Keratinocyte (primary cell): ENCODE results near the gene LRFN4. TPM values are rescaled to one million over a fixed set of nuclear protein-coding genes. Genes with fewer than 3 reads are reported as not detected.

Experiments used
- DNase-seq: peaks from one replicate; pipeline ENCODE4 v3.0.0-alpha.2; 2011; ENCODE audit warnings: low read depth, missing footprints, low spot score
- FAIRE-seq: peaks from 2 replicates; lab custom pipeline; 2011; peaks lifted over from hg19 to GRCh38; lab: Jason Lieb, UNC
- H2AFZ ChIP-seq: 2 replicates; pipeline ENCODE4 v1.6.0; 2012; ENCODE audit warnings: low read length, control low read depth, inconsistent platforms; ENCODE audit not compliant: control insufficient read depth
- H3K27ac ChIP-seq: 2 replicates; pipeline ENCODE4 v1.5.1; 2011; ENCODE audit warnings: low read length; ENCODE audit not compliant: control insufficient read depth, insufficient read depth
- H3K27me3 ChIP-seq: 3 replicates; pipeline ENCODE4 v1.6.0; 2011; ENCODE audit warnings: low read length; ENCODE audit not compliant: control insufficient read depth, insufficient read depth; ENCODE audit errors: extremely low read depth
- H3K36me3 ChIP-seq, 2 experiments: 2 replicates in 1 of 2; 3 replicates in 1 of 2; pipeline ENCODE4 v1.5.1; 2011; ENCODE audit warnings: low read length in 2 of 2, mild to moderate bottlenecking in 1 of 2; ENCODE audit not compliant: control insufficient read depth in 2 of 2, insufficient read depth in 2 of 2; ENCODE audit errors: extremely low read depth in 1 of 2
- H3K4me1 ChIP-seq: 3 replicates; pipeline ENCODE4 v1.5.1; 2011; ENCODE audit warnings: low read length; ENCODE audit not compliant: control insufficient read depth, insufficient read depth; ENCODE audit errors: extremely low read depth
- H3K4me2 ChIP-seq: 3 replicates; pipeline ENCODE4 v1.6.0; 2011; ENCODE audit warnings: low read depth, low read length; ENCODE audit not compliant: control insufficient read depth, insufficient read depth; ENCODE audit errors: extremely low read depth
- H3K4me3 ChIP-seq, 3 experiments: fragments of 200-600 bp in 1 of 3; sonication (generic) in 1 of 3; 2 replicates in 2 of 3; 3 replicates in 1 of 3; pipeline ENCODE4 v1.5.1; 2011 to 2016; ENCODE audit warnings: low read length in 3 of 3, mild to moderate bottlenecking in 3 of 3, control low read depth in 2 of 3, inconsistent platforms in 1 of 3, low read depth in 1 of 3, mixed read lengths in 1 of 3, mixed run types in 1 of 3, moderate library complexity in 1 of 3; ENCODE audit not compliant: control insufficient read depth in 2 of 3, insufficient read depth in 2 of 3; ENCODE audit errors: extremely low read depth in 1 of 3
- H3K79me2 ChIP-seq: 2 replicates; pipeline ENCODE4 v1.6.0; 2012; ENCODE audit warnings: low read length; ENCODE audit not compliant: control insufficient read depth, insufficient read depth
- H3K9ac ChIP-seq: 3 replicates; pipeline ENCODE4 v1.6.0; 2011; ENCODE audit warnings: low read length; ENCODE audit not compliant: control insufficient read depth, insufficient read depth; ENCODE audit errors: extremely low read depth
- H3K9me1 ChIP-seq: 3 replicates; pipeline ENCODE4 v1.6.0; 2011; ENCODE audit warnings: low read length; ENCODE audit not compliant: control insufficient read depth, insufficient read depth; ENCODE audit errors: extremely low read depth
- H3K9me3 ChIP-seq: 2 replicates; pipeline ENCODE4 v1.5.1; 2012; ENCODE audit warnings: low read depth, low read length; ENCODE audit not compliant: control insufficient read depth
- H4K20me1 ChIP-seq: 3 replicates; pipeline ENCODE4 v1.6.0; 2011; ENCODE audit warnings: low read length; ENCODE audit not compliant: control insufficient read depth, insufficient read depth; ENCODE audit errors: extremely low read depth
- CTCF ChIP-seq, 3 experiments: IDR thresholded peaks in 1 of 3; conservative IDR thresholded peaks in 1 of 3; optimal IDR thresholded peaks in 1 of 3; 2 replicates in 2 of 3; 3 replicates in 1 of 3; pipeline versions ENCODE3 to v1.5.1; 2011; ENCODE audit warnings: low read length in 3 of 3, mild to moderate bottlenecking in 3 of 3, moderate library complexity in 2 of 3, control low read depth in 1 of 3, inconsistent platforms in 1 of 3; ENCODE audit not compliant: insufficient read depth in 2 of 3; ENCODE audit errors: extremely low read depth in 1 of 3
- EZH2 ChIP-seq: IDR thresholded peaks from one replicate; pipeline ENCODE4 v1.6.1; 2012; ENCODE audit warnings: inconsistent platforms, mild to moderate bottlenecking, low read length, moderate library complexity
- dilution Hi-C: fragments of 300-500 bp; cut with MboI; formaldehyde crosslinking; loops from one replicate; pipeline ENCODE4 v1.7.0; 2020; ENCODE audit warnings: low sequenced_read_pairs; ENCODE audit not compliant: extremely low pct_ligation_motif_present
- polyA plus RNA-seq, 5 experiments: library from polyadenylated mRNA; depleted of rRNA in 3 of 5; stranded (reverse) in 3 of 5; stranded (forward) in 1 of 5; unstranded in 1 of 5; fragments of >200 nt; gene quantifications; 1 replicate in 1 of 5; 2 replicates in 3 of 5; 3 replicates in 1 of 5; pipeline versions ENCODE4 v1.2.1 to v1.2.3, GENCODE V29; 2011 to 2012; ENCODE audit warnings: missing spikeins in 2 of 5, low read depth in 1 of 5, low replicate concordance in 1 of 5

LRFN4 gene
- polyA plus RNA-seq, 1 donor (not counting 4 experiments of a cell fraction or from before 2014, with no cell fraction given): 1.1 TPM

DNA sequence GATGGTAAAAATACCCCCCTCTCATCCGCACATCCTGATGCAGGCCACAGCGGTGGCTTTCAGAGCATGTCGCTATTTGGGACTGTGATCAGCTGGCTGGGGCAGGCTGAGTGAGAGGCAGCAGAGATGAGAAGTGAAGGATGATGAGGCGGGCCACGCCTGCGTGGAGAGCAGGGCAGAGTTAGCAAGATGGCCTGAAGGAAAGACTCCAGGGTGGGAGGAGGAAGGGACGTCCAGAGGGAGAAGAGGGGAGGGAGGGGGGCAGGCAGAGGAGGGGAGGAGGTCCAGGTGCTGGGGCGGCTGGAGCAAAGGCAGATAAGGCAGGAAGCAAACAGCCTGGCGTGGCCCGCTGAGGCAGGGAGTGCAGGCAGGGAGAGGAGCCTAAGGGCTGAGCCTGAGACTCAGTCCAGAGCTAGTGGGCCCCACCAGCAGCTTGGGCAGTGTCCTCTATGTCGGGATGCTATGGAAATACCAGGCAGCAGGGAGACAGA lies 29.1 kb downstream of the LRFN4 start:
- dilution Hi-C loops: no loop called here
- H2AFZ ChIP-seq: no peak overlapping the region

DNA sequence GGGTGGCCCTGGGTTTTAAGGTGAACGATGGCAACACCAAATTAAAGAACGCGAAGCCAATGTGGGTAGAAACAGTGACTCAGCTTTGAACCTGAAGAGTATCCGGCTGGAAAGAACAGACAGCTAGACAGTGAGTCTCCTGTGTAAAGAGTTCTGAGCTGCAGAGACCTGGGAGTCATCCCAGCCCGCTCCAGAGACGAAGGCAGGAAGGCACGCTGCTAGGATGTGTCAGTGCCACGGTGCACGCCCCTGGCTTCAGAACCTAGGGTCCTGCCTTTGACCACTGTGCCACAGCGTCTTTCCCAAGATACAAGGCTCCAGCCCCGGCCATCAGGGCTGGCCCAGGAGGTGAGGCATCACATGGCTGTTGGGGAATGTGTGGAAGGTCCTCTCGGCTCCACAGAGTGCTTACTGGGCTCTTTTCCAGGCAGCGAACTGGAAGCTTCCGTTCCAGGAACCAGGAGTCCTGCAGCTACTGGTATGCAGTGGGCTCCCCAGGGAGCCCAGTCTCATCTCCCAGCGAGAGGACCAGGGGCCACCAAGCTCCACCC lies 29.9 kb downstream of the LRFN4 start:
- Histone ChIP-seq H3K27ac (no peak overlapping the region), H3K4me3 (no peak overlapping the region), H3K36me3 (peaks cover 7 to 15% of the 10 kb centered on the region in 2 experiments), H4K20me1 (no peaks in the 10 kb centered on the region), H3K79me2 (peaks cover 3% of the 10 kb centered on the region), H3K9me3 (no peaks in the 10 kb centered on the region), H3K9ac (no peak overlapping the region), H3K4me2 (no peak overlapping the region), H3K9me1 (no peaks in the 10 kb centered on the region), H3K4me1 (peaks cover 24% of the 10 kb centered on the region), H3K27me3 (no peaks in the 10 kb centered on the region), H2AFZ (no peak overlapping the region)
- dilution Hi-C loops: no loop called here
- no peak for TF ChIP-seq EZH2
- no peak for TF ChIP-seq CTCF (optimal IDR thresholded peaks at IDR 0.05 in 1 of 3, IDR thresholded peaks at IDR 0.05 in 1 of 3, conservative IDR thresholded peaks at IDR 0.05 in 1 of 3; ENCODE audit: extremely low read depth in 1 of 3, insufficient read depth in 2 of 3, low read length in 3 of 3)
- no peak for FAIRE-seq
- no peak for DNase-seq

More for the DNA sequence above, 29.1 kb downstream of the LRFN4 start:
- no peaks in the 10 kb centered on the region for H3K27me3 ChIP-seq
- peaks cover 28% of the 10 kb centered on the region for H3K4me1 ChIP-seq
- H4K20me1 ChIP-seq: peaks cover 4% of the 10 kb centered on the region
- no peak overlapping the region for H3K27ac ChIP-seq
- H3K9me1 ChIP-seq: peaks cover 4% of the 10 kb centered on the region
- H3K4me2 ChIP-seq: no peak overlapping the region
- H3K9me3 ChIP-seq: no peaks in the 10 kb centered on the region
- H3K4me3 ChIP-seq: no peak overlapping the region
- peaks cover 3% of the 10 kb centered on the region for H3K79me2 ChIP-seq
- no peak for TF ChIP-seq EZH2
- no peak for TF ChIP-seq CTCF (optimal IDR thresholded peaks at IDR 0.05 in 1 of 3, IDR thresholded peaks at IDR 0.05 in 1 of 3, conservative IDR thresholded peaks at IDR 0.05 in 1 of 3; ENCODE audit: extremely low read depth in 1 of 3, insufficient read depth in 2 of 3, low read length in 3 of 3)
- FAIRE-seq (no peak), DNase-seq (no peak)
- no peak overlapping the region for H3K9ac ChIP-seq
- peaks cover 7 to 15% of the 10 kb centered on the region in 2 experiments for H3K36me3 ChIP-seq
